HG02852 (cell line): ENCODE measurements around the gene HNRNPL.
A peak's percentile ranks its signal among the peaks of the same experiment; 100 is the strongest.
"Not testable (repeated sequence)": the region's sequence is repeated elsewhere in the genome, so short reads cannot be mapped to it uniquely, and the experiment has no call there.

Source experiments
- ATAC-seq: cut with Tn5 transposase; IDR thresholded peaks from one replicate; pipeline ENCODE4 v1.9.1; 2021; ENCODE audit warnings: mild to moderate bottlenecking, moderate library complexity; ENCODE audit not compliant: unreplicated experiment

The HNRNPL gene

GRCh38 chr19:38869836-38870607 is 20.2 kb upstream of the HNRNPL start:
- no peak for ATAC-seq

DNA sequence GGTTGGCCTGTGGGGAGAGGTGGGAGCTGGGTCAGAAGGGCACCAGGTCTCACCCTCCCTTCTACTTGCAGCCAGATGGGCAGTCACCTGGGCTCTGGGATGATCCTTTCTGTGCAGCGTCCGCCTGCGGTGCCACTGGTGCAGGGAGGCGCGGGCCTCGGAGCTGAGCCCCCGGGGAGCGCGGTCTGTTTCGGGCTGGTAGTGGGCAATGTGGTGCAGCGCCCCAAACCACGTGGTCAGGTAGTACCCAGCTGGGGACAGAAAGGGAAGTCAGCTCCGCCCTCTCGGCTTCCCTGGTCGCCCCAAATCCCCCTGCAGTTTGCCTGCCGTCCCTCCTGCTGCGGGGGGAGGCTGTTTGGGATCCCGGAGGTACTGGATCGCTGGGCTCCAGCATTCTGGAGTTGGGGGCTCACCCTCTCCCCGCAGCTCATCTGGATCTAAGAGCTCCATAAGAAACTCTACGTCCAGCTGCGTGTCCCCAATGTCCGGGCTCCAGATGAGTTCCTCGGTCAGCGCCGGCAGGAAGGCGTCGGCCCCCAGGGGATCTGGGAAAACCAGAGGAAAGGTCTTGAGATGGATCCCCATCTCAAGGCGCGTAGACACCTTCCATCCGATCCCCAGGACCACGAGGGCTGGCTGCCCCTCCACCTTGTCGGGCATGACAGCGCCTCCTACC is 19.5 kb upstream of the HNRNPL start:
- no peak for ATAC-seq

- ATAC-seq = no peak
Measured at GRCh38 chr19:38868551-38868950, 18.8 kb upstream of the HNRNPL start.

DNA sequence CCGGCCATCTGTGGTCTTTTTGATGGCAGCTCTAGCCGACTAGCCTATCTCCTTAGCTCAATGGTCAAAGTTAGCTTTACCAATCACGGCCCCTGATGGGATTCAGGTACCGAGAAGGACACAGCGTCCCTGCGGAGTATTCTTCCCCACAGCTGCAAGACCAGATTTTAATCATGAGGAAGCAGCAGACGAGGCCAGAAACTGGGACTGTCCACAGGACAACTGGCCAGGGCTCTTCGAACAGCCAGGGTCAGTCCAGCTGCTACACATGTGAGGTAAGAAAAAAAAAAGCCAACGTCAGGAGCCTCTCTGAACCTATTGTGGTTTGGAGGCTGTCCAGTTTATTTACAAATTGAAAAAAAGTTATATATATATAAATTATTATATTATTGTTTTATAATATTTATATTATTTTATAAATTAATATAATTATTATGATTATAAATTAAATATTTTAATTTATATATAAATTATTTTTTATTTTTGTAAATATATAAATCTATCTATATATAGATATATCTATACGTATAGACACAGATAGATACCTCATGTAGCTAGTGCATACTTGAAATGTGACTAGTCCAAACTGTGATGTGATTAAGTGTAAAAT is 17.5 kb upstream of the HNRNPL start:
- no peak for ATAC-seq

DNA sequence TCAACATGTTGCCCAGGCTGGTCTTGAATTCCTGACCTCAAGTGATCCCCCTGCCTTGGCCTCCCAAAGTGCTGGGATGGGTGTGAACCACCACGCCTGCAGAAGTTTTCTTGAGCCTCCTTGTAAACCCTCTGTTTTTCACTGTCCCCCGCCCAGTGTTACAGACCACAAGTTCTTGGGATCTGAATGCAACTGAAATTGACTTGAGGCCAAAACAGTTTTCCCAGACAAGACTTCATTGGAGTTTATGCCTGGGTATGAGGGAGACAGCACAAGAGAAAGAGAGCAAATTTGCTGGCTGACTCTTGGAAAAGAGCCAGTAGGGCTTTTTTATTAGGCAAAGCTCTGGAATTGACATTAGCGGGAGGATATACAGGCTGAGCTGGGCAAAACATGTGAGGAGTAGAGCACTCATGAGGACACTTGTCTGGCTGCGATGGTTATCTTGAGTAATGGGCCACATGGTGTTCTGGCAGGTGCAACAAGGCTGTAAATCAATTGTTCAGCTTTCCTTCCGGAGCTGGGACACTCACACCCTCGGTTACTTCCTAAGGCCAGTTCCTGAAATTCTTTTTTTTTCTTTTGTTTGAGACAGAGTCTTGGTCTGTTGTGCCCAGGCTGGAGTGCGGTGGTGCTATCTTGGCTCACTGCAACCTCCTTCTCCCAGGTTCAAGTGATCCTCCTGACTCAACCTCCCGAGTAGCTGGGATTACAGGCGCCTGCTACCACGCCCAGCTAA is 12.7 kb upstream of the HNRNPL start:
- no peak for ATAC-seq

GRCh38 chr19:38861368-38861767 is 11.6 kb upstream of the HNRNPL start:
- no peak for ATAC-seq

DNA sequence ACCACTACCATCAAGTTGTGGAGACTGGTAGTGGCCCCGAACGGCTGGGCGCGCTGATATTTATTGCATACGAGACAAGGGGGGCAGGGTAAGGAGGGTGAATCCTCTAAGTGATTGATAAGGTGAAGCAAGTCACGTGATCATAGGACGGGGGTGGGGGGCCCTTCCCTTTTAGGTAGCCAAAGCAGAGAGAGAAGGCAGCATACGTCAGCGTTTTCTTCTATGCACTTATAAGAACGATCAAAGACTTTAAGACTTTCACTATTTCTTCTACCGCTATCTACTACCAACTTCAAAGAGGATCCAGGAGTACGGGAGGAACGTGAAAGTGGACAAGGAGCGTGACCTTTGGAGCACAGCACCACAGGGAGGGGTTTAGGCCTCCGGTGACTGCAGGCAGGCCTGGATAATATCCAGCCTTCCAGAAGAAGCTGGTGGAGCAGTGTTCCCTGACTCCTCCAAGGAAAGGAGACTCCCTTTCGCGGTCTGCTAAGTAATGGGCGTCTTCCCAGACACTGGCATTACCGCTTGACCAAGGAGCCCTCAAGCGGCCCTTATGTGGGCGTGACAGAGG is 9.9 kb upstream of the HNRNPL start:
- not testable (repeated sequence) for ATAC-seq

- no peak for ATAC-seq
Measured at GRCh38 chr19:38856813-38857212, 7.0 kb upstream of the HNRNPL start.

- not testable (repeated sequence) for ATAC-seq
Measured at GRCh38 chr19:38855751-38856150, 6.0 kb upstream of the HNRNPL start.

- ATAC-seq = not testable (repeated sequence)
Measured at GRCh38 chr19:38854961-38855360, 5.2 kb upstream of the HNRNPL start.

DNA sequence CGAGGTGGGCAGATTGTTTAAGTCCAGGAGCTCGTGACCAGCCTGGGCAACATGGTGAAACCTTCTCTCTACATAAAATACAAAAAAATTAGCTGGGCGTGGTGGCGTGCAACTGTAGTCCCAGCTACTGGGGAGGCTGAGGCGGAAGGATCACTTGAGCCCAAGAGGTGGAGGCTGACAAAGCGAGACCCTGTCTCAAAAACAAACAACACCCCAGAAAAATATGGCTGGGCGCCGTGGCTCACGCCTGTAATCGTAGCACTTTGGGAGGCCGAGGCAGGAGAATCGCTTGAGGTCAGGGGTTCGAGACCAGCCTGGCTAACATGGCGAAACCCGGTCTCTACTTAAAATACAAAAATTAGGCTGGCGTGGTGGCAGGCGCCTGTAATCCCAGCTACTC is 3.4 kb upstream of the HNRNPL start:
- no peak for ATAC-seq

GRCh38 chr19:38852231-38853044 is 2.7 kb upstream of the HNRNPL start:
- ATAC-seq = no peak

DNA sequence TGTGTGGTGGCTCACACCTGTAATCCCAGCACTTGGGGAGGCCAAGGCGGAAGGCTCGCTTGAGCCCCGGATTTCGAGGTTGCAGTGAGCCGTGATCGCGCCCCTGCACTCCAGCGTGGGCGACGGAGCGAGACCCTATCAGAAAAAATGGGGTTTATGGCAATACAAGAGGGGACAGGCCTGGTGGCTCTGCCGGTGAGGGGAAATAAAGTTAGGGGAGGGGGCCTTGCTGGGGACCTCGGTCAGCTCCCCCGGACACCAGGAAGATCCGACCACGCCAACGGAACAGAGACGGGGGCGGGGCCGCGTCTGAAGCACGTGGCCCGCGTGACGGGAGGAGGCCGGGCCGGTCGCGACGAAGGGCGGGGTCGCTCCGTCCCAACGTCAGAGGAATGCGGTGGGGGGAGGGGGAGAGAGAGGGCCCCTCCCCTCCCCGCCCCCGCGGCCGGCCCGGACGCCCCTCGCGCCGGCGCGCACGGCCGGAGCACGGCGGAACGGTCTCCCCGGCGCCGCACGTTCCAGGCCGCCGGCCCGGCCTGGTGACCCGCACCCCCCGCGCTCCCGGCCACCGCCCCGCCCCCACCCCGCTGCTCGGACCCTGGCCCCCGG is 1.9 kb upstream of the HNRNPL start:
- ATAC-seq = no peak

DNA sequence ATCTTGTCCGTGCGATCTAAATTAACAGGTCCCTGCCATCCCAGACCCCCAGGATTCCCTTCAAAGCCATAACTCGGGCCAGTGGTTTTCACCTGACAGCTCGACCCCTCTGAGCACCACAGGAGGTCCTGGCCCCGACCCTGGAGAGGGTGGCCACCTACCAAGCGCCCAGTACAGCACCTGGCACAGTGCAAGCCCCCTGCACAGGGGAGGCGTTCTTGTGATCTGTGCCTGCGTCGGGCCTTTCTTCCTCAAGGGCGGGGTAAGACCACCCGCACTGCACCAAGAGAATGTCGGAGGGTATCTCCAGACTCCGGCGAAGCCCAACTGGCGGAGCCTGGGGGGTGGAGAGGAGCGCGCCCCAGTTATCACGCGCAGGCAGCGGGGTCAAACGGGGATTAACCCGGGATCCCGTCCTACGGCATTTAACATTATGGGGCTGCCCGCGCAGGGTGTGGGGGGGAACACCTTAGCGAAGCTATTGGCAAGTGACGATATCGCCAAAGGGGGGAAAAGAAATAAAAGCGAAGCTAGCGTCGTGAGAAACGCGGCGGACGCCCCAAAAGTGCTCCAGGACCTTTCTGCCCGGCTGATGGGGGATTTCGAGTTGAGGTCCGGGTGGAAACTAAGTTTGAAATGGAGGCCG is 1.3 kb upstream of the HNRNPL start:
- ATAC-seq = no peak

DNA sequence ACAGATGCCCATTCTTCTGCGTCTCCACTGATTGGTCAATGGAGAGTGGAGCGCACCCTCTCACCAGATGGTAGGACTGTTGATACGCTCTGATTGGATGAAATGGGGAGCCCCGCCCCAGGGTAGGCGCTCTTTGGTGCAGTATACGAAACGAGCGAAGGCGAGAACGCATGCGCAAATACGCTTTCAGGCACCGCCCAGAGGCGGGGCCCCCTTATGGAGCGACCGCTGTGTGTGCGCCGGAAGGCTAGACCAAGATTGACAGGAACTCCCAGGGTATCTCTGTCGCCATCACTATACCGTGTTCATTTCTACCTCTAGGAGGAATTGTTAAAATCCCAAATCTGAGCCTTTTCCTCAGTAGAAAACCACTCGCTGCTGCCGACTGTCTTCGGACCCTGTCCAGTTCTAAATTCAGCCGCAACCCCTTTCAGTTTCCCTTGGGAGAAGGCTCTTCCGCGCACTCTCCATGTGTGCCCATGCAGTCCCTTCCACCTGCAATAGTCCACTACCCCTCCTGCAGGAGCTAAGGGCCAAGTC is 720 bp upstream of the HNRNPL start:
- peak; percentile 68 for ATAC-seq

GRCh38 chr19:38849147-38849859 is 483 bp downstream of the HNRNPL start:
- peak; percentile 24 for ATAC-seq

- no peak for ATAC-seq
Measured at GRCh38 chr19:38848299-38849146, 1.3 kb downstream of the HNRNPL start.
